ENCODE measurements around the gene GALNT17.

GALNT17 gene

DNA sequence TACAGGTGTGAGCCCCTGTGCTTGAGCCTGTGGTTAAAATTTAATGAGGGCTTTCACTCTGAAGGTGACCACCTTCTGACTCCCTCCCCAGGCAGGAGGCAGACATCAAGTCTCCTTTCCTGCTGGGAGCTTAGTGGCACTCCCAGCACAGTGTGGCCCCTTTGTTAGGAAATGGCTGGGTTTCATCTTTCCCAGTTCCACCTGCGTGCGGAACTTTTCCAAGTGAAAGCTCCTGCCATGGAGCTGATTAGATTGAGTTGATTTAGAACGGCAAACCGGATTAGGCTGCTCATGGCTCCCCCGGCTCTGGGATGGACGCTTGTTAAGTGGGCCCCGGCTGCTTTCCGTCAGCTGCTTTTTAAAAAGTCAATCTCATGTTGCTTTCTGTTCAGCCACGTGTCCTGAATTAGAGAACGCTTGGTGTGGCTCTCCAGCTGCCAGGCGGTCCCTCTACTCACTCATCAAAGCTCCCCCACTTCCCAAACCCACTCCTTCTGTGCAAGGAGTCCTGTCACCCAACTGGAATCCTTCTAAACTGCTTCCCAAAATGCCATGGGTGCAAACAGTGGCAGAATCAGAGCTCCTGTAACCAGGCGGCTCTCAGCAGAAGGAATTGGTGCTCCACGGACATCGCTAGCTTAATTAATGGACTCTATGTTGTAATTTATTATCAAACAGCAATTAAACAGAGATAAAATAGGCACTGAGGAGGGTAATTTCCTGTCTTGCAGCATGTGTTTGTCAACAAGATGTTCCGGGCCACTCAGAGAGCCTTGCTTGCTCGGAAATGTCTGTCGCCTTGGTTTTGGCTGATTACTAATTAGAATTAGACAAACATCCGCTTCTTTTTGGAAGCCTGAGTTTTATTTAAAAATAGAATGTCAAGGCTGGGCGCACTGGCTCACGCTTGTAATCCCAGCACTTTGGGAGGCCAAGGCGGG lies 551.2 kb downstream of the GALNT17 start:
- no peak for DNase-seq (ENCODE audit: low read depth in 2 of 2)

DNA sequence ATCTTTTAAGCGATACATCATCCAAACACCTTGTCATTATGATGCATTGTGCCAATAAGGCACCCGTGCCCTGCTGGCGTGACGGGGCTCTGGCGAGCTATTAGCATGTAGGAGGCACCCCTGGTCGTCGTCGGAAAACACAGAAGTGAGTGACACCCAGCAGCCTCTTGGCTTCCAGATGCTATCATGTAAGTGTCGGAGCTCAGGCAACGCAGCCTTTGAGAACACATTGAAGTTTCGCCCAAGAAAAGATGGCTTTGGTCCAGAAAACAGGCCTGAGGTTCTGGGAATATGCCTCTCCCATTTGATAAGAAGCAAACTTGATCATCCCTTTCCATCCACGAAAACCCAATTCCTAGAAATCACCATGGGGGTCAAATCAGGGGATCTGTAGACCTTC lies 555.3 kb downstream of the GALNT17 start:
- no peak for DNase-seq (ENCODE audit: low read depth in 2 of 2)

GRCh38 chr7:71687831-71688599 lies 556.1 kb downstream of the GALNT17 start:
- no peak for DNase-seq (ENCODE audit: low read depth in 2 of 2)

DNA sequence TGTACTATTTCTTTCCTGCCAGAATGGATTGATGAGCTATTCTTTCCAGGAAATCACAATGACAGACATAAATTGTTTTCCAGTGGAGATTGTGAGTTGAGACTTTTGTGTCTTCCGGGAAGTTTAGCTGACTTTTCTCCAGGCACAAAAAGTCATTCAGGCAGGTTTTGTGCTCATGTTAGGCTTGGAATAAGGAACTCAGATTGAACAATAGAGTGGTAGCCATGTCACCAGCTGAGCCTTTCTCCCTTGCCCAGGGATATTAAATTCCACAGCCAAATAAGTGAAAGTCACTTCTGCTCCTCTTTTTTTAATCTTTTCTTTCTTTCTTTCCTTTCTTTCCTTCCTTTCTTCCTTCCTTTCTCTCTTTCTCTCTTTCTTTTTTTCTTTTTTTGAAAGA lies 559.6 kb downstream of the GALNT17 start:
- no peak for DNase-seq (ENCODE audit: low read depth in 2 of 2)

DNA sequence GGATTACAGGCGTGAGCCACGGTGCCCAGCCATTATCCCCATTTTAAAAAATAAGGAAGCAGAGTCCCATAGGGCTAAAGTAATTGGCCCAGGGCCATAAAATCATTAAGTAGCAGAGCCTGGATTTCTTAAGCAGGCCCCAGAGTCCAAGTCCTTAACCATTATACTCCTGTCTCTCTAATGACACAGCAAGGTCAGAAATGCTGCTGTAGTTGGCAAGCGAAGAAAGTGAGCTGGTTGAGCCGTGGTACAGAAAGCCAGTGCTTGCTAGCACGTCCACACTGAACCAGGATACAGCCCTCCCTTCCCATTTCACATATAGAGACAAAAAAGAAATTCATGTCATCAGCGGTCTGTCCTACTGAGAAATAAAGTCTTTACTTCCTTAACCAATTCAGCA lies 562.7 kb downstream of the GALNT17 start:
- DNase-seq (ENCODE audit: low read depth in 2 of 2), result no peak

GRCh38 chr7:71695186-71695585 lies 563.2 kb downstream of the GALNT17 start:
- peak; percentile 40 to 47 for DNase-seq (ENCODE audit: low read depth in 2 of 2)

DNA sequence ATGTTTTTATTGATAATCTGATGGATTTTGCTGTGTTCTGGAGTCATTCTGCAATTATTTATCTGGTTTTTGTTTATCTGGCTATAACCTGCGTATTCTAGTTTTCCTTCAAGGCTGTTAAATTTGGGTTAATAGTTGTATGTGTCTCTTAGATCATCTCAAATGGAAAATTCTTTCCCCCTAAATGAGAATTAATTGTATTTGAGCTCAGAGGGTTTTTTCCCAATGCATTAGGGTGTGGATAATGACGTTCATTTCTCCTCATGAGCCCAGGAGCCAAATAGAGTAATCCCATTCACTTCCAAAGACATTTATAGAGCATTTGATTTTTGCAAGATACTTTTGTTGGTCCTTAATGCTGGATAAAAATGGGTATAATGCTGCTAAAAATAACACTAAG lies 564.6 kb downstream of the GALNT17 start:
- DNase-seq (ENCODE audit: low read depth in 2 of 2), result no peak

GRCh38 chr7:71697400-71697799 lies 565.5 kb downstream of the GALNT17 start:
- no peak for DNase-seq (ENCODE audit: low read depth in 2 of 2)

- peak; percentile 36 to 44 for DNase-seq (ENCODE audit: low read depth in 2 of 2)
These were observed 573.3 kb downstream of the GALNT17 start for GRCh38 chr7:71705217-71705616.

- DNase-seq (ENCODE audit: low read depth in 2 of 2), result no peak
These were observed 574.1 kb downstream of the GALNT17 start for GRCh38 chr7:71705901-71706596.

- DNase-seq (ENCODE audit: low read depth in 2 of 2), result no peak
These were observed 574.6 kb downstream of the GALNT17 start for GRCh38 chr7:71706597-71706975.

DNA sequence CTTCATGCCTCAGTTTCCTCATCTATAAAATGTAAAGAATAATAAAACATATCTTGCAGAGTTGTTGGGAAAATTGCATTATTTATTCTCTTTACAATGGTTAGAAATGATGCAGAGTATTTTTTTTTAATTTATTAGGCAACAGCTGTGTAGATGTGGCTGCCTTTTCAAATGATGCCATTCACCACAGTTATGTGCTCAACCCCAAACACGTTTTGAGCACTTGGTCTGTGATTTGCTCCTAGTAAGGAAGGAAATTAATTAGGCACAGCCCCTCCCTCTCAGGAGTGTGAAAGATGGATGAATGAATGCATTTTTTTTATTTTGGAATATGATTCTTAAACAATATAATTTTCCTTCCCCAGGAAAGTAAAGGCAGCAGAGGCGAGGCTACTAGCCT lies 575.1 kb downstream of the GALNT17 start:
- DNase-seq (ENCODE audit: low read depth in 2 of 2), result no peak

DNA sequence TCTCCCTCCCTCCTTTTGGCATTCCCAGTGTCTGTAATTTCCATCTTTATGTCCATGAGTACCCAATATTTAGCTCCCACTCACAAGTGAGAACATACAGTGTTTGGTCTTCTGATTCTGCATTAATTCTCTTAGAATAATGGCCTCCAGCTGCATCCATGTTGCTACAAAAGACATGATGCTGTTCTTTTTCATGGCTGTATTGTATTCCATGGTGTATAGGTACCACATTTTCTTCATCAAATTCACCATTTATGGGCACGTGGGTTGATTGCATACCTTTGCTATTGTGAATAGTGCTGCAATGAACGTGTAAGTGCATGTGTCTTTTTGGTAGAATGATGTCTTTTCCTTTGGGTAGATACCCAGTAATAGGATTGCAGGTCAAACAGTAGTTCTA lies 576.8 kb downstream of the GALNT17 start:
- no peak for DNase-seq (ENCODE audit: low read depth in 2 of 2)

DNA sequence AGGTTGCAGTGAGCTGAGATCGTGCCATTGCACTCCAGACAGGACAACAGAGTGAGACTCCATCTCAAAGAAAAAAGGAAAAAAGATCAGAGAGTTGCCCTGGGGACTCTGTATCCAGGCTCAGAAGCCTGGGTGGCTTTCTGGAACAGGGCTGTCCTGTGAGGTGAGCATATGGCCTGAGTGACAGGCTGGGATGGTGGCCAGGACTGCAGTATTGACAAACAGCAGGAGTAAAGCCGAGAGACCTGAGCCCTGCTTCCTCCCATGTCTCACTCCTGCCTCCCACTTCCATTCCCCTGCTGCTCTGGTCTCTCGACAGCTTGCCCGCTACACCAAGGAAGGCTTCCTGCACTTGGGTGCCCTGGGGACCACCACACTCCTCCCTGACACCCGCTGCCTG lies 578.5 kb downstream of the GALNT17 start:
- no peak for DNase-seq (ENCODE audit: low read depth in 2 of 2)

DNA sequence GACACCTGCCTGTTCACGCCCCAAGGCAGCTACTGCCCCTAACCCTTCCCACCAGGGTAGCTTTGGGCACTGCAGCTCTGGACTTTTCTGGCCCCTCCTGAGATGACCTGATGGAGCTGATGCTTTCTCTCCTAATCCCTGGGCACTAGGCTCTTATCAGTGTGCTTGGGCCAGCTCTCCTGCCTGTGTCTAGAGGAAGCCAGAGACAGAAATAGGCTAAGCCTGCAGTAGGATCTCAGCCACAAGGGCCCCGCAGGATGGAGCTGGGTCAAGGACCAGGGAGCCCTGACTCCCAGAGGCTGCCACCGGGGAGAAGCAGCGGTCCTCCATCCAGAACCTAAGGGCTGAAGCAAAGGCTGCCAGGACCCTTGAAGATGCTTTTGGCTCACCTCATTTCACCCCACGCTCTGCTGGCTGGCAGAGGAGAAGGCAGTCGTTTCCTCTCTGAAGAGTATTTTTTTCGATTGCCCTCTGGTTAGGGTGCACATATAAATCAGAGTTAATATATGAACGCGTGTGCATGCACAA lies 580.8 kb downstream of the GALNT17 start:
- no peak for DNase-seq (ENCODE audit: low read depth in 2 of 2)

DNA sequence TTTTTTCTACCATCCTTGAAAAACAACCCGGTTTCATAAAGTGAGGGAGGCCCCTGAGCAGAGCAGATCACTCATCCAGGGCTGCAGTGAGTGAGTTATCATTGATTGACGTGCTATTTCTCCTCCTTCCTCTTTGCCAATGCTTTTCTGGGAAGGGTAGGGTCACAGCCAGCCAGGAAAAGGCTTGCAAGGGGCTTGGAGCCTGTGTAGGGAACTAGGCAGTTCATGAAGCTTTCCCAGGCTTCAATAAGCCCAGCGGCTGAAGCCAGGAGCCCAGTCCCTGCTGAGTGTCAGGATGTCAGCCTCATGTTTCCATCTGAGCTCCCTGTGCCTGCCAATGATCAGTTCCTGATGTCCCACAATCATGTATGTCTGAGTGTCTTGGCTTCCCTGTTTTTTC lies 584.7 kb downstream of the GALNT17 start:
- no peak for DNase-seq (ENCODE audit: low read depth in 2 of 2)

- no peak for DNase-seq (ENCODE audit: low read depth in 2 of 2)
These were observed 586.6 kb downstream of the GALNT17 start for GRCh38 chr7:71718563-71718962.

DNA sequence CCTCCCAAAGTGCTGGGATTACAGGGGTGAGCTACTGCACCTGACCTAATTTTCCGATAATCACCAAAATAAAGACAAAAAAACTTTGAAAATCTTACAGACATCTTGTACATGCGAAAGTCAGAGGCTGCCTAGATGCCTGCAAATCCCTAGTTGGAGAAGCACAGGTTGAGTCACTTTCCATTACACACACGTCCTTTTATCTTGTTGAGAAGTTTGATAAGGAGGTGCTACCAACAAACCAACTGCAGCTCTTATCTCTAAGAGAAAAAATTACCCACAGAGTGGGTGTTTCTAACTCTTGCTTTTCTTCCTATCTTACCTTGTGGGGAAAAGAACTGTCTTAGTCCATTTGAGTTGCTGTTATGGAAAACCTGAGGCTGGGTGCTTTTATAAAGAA lies 589.8 kb downstream of the GALNT17 start:
- DNase-seq (ENCODE audit: low read depth in 2 of 2), result no peak

- DNase-seq (ENCODE audit: low read depth in 2 of 2), result no peak
These were observed 591.9 kb downstream of the GALNT17 start for GRCh38 chr7:71723859-71724258.

GRCh38 chr7:71727347-71727746 lies 595.4 kb downstream of the GALNT17 start:
- DNase-seq (ENCODE audit: low read depth in 2 of 2), result no peak

- no peak for DNase-seq (ENCODE audit: low read depth in 2 of 2)
These were observed 599.8 kb downstream of the GALNT17 start for GRCh38 chr7:71731740-71732139.
